GM12878 (cell line): Measurements from ENCODE around the gene GDNF. TPM values are rescaled to one million over a fixed set of nuclear protein-coding genes. Genes with fewer than 3 reads are reported as not detected.

Experiments
- ATAC-seq: fragments of 200-7000 bp; cut with Tn5 transposase; 3 replicates; pipeline ENCODE4 v1.9.1; 2020; ENCODE audit warnings: mild to moderate bottlenecking, moderate library complexity
- BruUV-seq: library from RNA; stranded (reverse); fragments of 400-500 nt; replicated peaks from 2 replicates; lab custom pipeline; 2021; lab: Mats Ljungman, UMichigan
- CTCF ChIA-PET: fragments of 300-600 bp; sonication (Branson Sonifier 250); formaldehyde crosslinking; extraction: SDS; loops from one replicate; lab custom pipeline; 2021; ENCODE audit warnings: inconsistent platforms; lab: Yijun Ruan, JAX
- POLR2A ChIA-PET: fragments of 350-600 bp; formaldehyde crosslinking; extraction: SDS; loops from one replicate; lab custom pipeline; 2021; ENCODE audit warnings: inconsistent platforms; lab: Charles Lee
- RAD21 ChIA-PET: fragments of 300-600 bp; sonication (Branson Sonifier 250); formaldehyde crosslinking; loops from one replicate; lab custom pipeline; 2023; ENCODE audit warnings: antibody characterized with exemption; ENCODE audit not compliant: unreplicated experiment; lab: Charles Lee
- SMC1A ChIA-PET: fragments of 300-600 bp; sonication (Branson Sonifier 250); formaldehyde crosslinking; loops from one replicate; lab custom pipeline; 2023; ENCODE audit not compliant: unreplicated experiment, uncharacterized antibody; lab: Charles Lee
- DNase-seq: peaks from one replicate; pipeline ENCODE4 v3.0.0-alpha.2; 2011; ENCODE audit warnings: low read depth, low spot score
- FAIRE-seq: peaks from 3 replicates; lab custom pipeline; 2011; peaks lifted over from hg19 to GRCh38; lab: Jason Lieb, UNC
- H2AFZ ChIP-seq: 2 replicates; pipeline ENCODE4 v1.6.0; 2011; ENCODE audit warnings: low read depth, low read length, control low read depth; ENCODE audit not compliant: control insufficient read depth
- H3K27ac ChIP-seq: 2 replicates; pipeline ENCODE4 v1.5.1; 2011; ENCODE audit warnings: control low read depth; ENCODE audit not compliant: control insufficient read depth, insufficient read depth
- H3K27me3 ChIP-seq, 2 experiments: replicated peaks in 1 of 2; 2 replicates each; pipeline versions ENCODE4 v1.6.0 to v1.6.1; 2011; ENCODE audit warnings: low read length in 1 of 2; ENCODE audit not compliant: control insufficient read depth in 2 of 2, insufficient read depth in 2 of 2
- H3K36me3 ChIP-seq, 2 experiments: 2 replicates each; pipeline ENCODE4 v1.5.1; 2011; ENCODE audit warnings: low read length in 1 of 2; ENCODE audit not compliant: control insufficient read depth in 2 of 2, insufficient read depth in 2 of 2
- H3K4me1 ChIP-seq: 2 replicates; pipeline ENCODE4 v1.6.1; 2011; ENCODE audit warnings: mild to moderate bottlenecking, low read length, moderate library complexity, mixed read lengths; ENCODE audit not compliant: control insufficient read depth, insufficient read depth
- H3K4me2 ChIP-seq: 2 replicates; pipeline ENCODE4 v1.6.0; 2011; ENCODE audit warnings: control low read depth; ENCODE audit not compliant: control insufficient read depth, insufficient read depth
- H3K4me3 ChIP-seq: fragments of 200-600 bp; sonication (generic); 2 replicates; pipeline ENCODE4 v1.5.1; 2016
- H3K79me2 ChIP-seq: 2 replicates; pipeline ENCODE4 v1.6.0; 2011; ENCODE audit warnings: low read length; ENCODE audit not compliant: control insufficient read depth, insufficient read depth
- H3K9ac ChIP-seq: 2 replicates; pipeline ENCODE4 v1.8.0; 2011; ENCODE audit warnings: low read length, control low read depth, mixed read lengths; ENCODE audit not compliant: control insufficient read depth, insufficient read depth
- H3K9me3 ChIP-seq: replicated peaks from 3 replicates; pipeline ENCODE4 v1.5.1; 2011; ENCODE audit warnings: mild to moderate bottlenecking, low read length; ENCODE audit not compliant: control insufficient read depth, insufficient read depth
- H4K20me1 ChIP-seq: 2 replicates; pipeline ENCODE4 v1.6.0; 2011; ENCODE audit not compliant: control insufficient read depth, insufficient read depth
- CREB1 ChIP-seq: IDR thresholded peaks from 2 replicates; pipeline ENCODE4 v1.6.1; 2012; ENCODE audit warnings: low read depth, mild to moderate bottlenecking, inconsistent platforms
- KDM1A ChIP-seq: fragments of 200-600 bp; sonication (generic); IDR thresholded peaks from 2 replicates; pipeline ENCODE4 v1.6.1; 2016; ENCODE audit warnings: borderline replicate concordance
- POU2F2 ChIP-seq: IDR thresholded peaks from 3 replicates; pipeline ENCODE4 v1.6.1; 2011; ENCODE audit warnings: low read depth, mild to moderate bottlenecking, low read length, borderline replicate concordance
- RB1 ChIP-seq: fragments of 450-650 bp; formaldehyde crosslinking; IDR thresholded peaks from 2 replicates; pipeline ENCODE4 v1.6.1; 2017; ENCODE audit warnings: mild to moderate bottlenecking, borderline replicate concordance
- SUZ12 ChIP-seq: fragments of 200-600 bp; sonication (generic); IDR thresholded peaks from one replicate; pipeline ENCODE4 v1.6.1; 2018; ENCODE audit warnings: antibody characterized with exemption, mild to moderate bottlenecking; ENCODE audit not compliant: unreplicated experiment
- WGBS: methylation state at CpG from one replicate; pipeline ENCODE4 v1.1.6; 2016; ENCODE audit warnings: low lambda C conversion rate; ENCODE audit not compliant: insufficient replicate concordance, insufficient coverage; ENCODE audit errors: missing lambda C conversion rate; 5-methylcytosine and 5-hydroxymethylcytosine counted together
- in situ Hi-C: fragments of 300-500 bp; cut with MboI; formaldehyde crosslinking; loops from 9 replicates; pipeline ENCODE4 v1.14.3; 2018; ENCODE audit warnings: mixed read lengths
- intact Hi-C: fragments of 100-400 bp; cut with micrococcal nuclease; formaldehyde crosslinking; loops from one replicate; pipeline ENCODE4 v1.14.2; 2022; ENCODE audit not compliant: unreplicated experiment
- polyA plus RNA-seq, 11 experiments: library from polyadenylated mRNA; depleted of rRNA in 4 of 11; unstranded in 6 of 11; stranded (reverse) in 5 of 11; fragments of >200 nt; fragmentation: Nextera tagmentation in 4 of 11; fragmentation: Illumina TruSeq in 1 of 11; extraction: Ambion mirVana in 4 of 11; extraction: Trizol in 1 of 11; gene quantifications; 1 replicate in 1 of 11; 2 replicates in 10 of 11; pipeline versions ENCODE4 v1.2.1 to v1.2.3, GENCODE V29; 2011 to 2016; ENCODE audit warnings: inconsistent platforms in 2 of 11, missing spikeins in 2 of 11, low read depth in 1 of 11
- total RNA-seq, 4 experiments: library from RNA; depleted of rRNA in 3 of 4; stranded (reverse); fragments of >200 nt in 3 of 4; fragmentation: Illumina TruSeq in 1 of 4; extraction: Trizol in 1 of 4; gene quantifications; 2 replicates each; pipeline versions ENCODE4 v1.2.1 to v1.2.3, GENCODE V29; 2013 to 2021

The GDNF gene
- total and polyA plus RNA-seq, 10 of the 15 experiments (the other 5 are each of a cell fraction or from before 2014, with no cell fraction given): not detected

GRCh38 chr5:37847978-37848425, 8.2 kb upstream of the GDNF start (continued):
- TF ChIP-seq KDM1A: no peak
- no peak for TF ChIP-seq SUZ12

GRCh38 chr5:37846786-37847310, 7.0 kb upstream of the GDNF start:
- no peak for DNase-seq
- BruUV-seq: no TSS peak
- WGBS: 67% methylated on average over 4 of the region's 4 CpGs
- Histone ChIP-seq H3K27ac (no peak overlapping the region), H3K9ac (no peak overlapping the region), H3K4me3 (no peak overlapping the region), H3K36me3 (no peaks in the 10 kb centered on the region), H3K27me3 (no peaks in the 10 kb centered on the region), H3K4me1 (peaks cover 8% of the 10 kb centered on the region), H3K79me2 (no peaks in the 10 kb centered on the region), H2AFZ (no peak overlapping the region), H3K9me3 (no peaks in the 10 kb centered on the region; the same call in 2 of the 3 replicates), H4K20me1 (no peaks in the 10 kb centered on the region), H3K4me2 (no peak overlapping the region)
- POLR2A ChIA-PET: interaction anchor here (1.2 kb wide), 1 partner anchor 13 kb away, joined by 3 read pairs; no protein-coding TSS in a partner anchor
- in situ Hi-C loops: no loop called here
- CTCF ChIA-PET: interaction anchor here (1.7 kb wide), 1 partner anchor 10 kb away, joined by 3 read pairs; no protein-coding TSS in a partner anchor
- SMC1A ChIA-PET: no interaction called here
- ATAC-seq: no peak
- intact Hi-C loops: no loop called here
- FAIRE-seq: no peak
- RAD21 ChIA-PET: no interaction called here
- TF ChIP-seq RB1: no peak
- TF ChIP-seq, all 136 proteins: peak for 0

- Histone ChIP-seq H3K36me3 (no peaks in the 10 kb centered on the region), H3K9me3 (no peaks in the 10 kb centered on the region; the same call in 2 of the 3 replicates), H3K79me2 (no peaks in the 10 kb centered on the region), H3K4me2 (no peak overlapping the region), H3K27me3 (peaks cover 3 to 4% of the 10 kb centered on the region in 2 experiments; a peak in 3 of 4 replicates), H3K9ac (no peak overlapping the region), H3K4me1 (peaks cover 8% of the 10 kb centered on the region), H4K20me1 (no peaks in the 10 kb centered on the region), H3K4me3 (no peak overlapping the region), H2AFZ (no peak overlapping the region), H3K27ac (no peak overlapping the region)
- RAD21 ChIA-PET: no interaction called here
- DNase-seq (no peak), FAIRE-seq (no peak), ATAC-seq (no peak)
- intact Hi-C loops: no loop called here
- WGBS: 17% methylated on average over 6 of the region's 6 CpGs
- POLR2A ChIA-PET: no interaction called here
- CTCF ChIA-PET: interaction anchor here (0.9 kb wide), 1 partner anchor 348 kb away, joined by 3 read pairs; no protein-coding TSS in a partner anchor
- SMC1A ChIA-PET: interaction anchor here (1.4 kb wide), 1 partner anchor 16 kb away, joined by 3 read pairs; no protein-coding TSS in a partner anchor
- BruUV-seq: no TSS peak
- TF ChIP-seq CREB1 (no peak), POU2F2 (no peak)
- TF ChIP-seq, all 136 proteins: peak for 0
- in situ Hi-C loops: loop anchor here (5.0 kb wide), 1 partner anchor 353 kb away; no protein-coding TSS in a partner anchor
Observed at GRCh38 chr5:37844009-37844408, 4.2 kb upstream of the GDNF start.
